H1 (cell line): ENCODE measurements around the gene PRICKLE2. TPM values are rescaled to one million over a fixed set of nuclear protein-coding genes. Genes with fewer than 3 reads are reported as not detected.

ENCODE experiments used
- CEBPB ChIP-seq: IDR thresholded peaks from 2 replicates; pipeline ENCODE4 v1.6.1; 2012; ENCODE audit warnings: low read depth, low read length
- E2F6 ChIP-seq: IDR thresholded peaks from 2 replicates; pipeline ENCODE4 v1.6.1; 2012; ENCODE audit warnings: inconsistent platforms
- GTF2F1 ChIP-seq: IDR thresholded peaks from 2 replicates; pipeline ENCODE4 v1.6.1; 2012; ENCODE audit warnings: low read depth, low read length, improper control_type of control experiment, borderline replicate concordance
- HDAC2 ChIP-seq, 2 experiments: fragments of 300-600 bp in 1 of 2; sonication (generic) in 1 of 2; IDR thresholded peaks; 2 replicates each; pipeline ENCODE4 v1.6.1; 2011 to 2012; ENCODE audit warnings: low read depth in 2 of 2, low read length in 2 of 2, mild to moderate bottlenecking in 2 of 2, moderate library complexity in 2 of 2, borderline replicate concordance in 1 of 2, inconsistent platforms in 1 of 2
- POLR2A ChIP-seq, 2 experiments: IDR thresholded peaks; 1 replicate in 1 of 2; 2 replicates in 1 of 2; pipeline ENCODE4 v1.6.1; 2011; ENCODE audit warnings: low read depth in 2 of 2, low read length in 2 of 2, mild to moderate bottlenecking in 2 of 2; ENCODE audit errors: control extremely low read depth in 1 of 2
- SAP30 ChIP-seq: fragments of 300-600 bp; sonication (generic); IDR thresholded peaks from 2 replicates; pipeline ENCODE4 v1.7.1; 2012; ENCODE audit warnings: low read length, moderate library complexity, mild to moderate bottlenecking, inconsistent platforms; ENCODE audit not compliant: insufficient read depth, insufficient replicate concordance
- SP1 ChIP-seq: IDR thresholded peaks from 2 replicates; pipeline ENCODE4 v1.6.1; 2011; ENCODE audit warnings: low read depth, low read length
- SP4 ChIP-seq: IDR thresholded peaks from 2 replicates; pipeline ENCODE4 v1.6.1; 2012; ENCODE audit warnings: low read length, inconsistent platforms
- USF2 ChIP-seq: IDR thresholded peaks from 2 replicates; pipeline ENCODE4 v1.6.1; 2011; ENCODE audit warnings: low read length, improper control_type of control experiment
- polyA plus RNA-seq, 7 experiments: library from polyadenylated mRNA; depleted of rRNA in 3 of 7; stranded (reverse) in 5 of 7; unstranded in 2 of 7; fragments of >200 nt in 5 of 7; fragments of 200-250 nt in 2 of 7; gene quantifications; 1 replicate in 5 of 7; 2 replicates in 1 of 7; 4 replicates in 1 of 7; pipeline versions ENCODE4 v1.2.1 to v1.2.3, GENCODE V29; 2011 to 2013; ENCODE audit warnings: missing spikeins in 2 of 7, mixed read lengths in 2 of 7
- total RNA-seq: library from RNA; stranded (reverse); fragmentation: NEBNext Ultra II Directional; extraction: Animal tissue kit (Norgen Biotek cat#: 25700); gene quantifications from 2 replicates; pipeline ENCODE4 v1.2.1, GENCODE V29; 2021

PRICKLE2 gene
- total and polyA plus RNA-seq, 2 of the 8 experiments (the other 6 are each of a cell fraction or from before 2014, with no cell fraction given) = 2.9 to 8.0 TPM

- TF ChIP-seq POLR2A (IDR thresholded peaks at IDR 0.05; ENCODE audit: control extremely low read depth in 1 of 2, low read depth in 2 of 2, low read length in 2 of 2) = no peak
- TF ChIP-seq E2F6 = no peak
- no peak for TF ChIP-seq GTF2F1
- no peak for TF ChIP-seq SP4
- no peak for TF ChIP-seq SAP30
- TF ChIP-seq CEBPB = no peak
- no peak for TF ChIP-seq SP1
- TF ChIP-seq USF2 = no peak
- no peak for TF ChIP-seq HDAC2 (IDR thresholded peaks at IDR 0.05; ENCODE audit: borderline replicate concordance in 1 of 2, low read depth in 2 of 2, low read length in 2 of 2)
Measured at GRCh38 chr3:64141476-64141875, 83.8 kb downstream of the PRICKLE2 start (continued).
